ENCODE measurements around the gene SH3RF3. TPM values are rescaled to one million over a fixed set of nuclear protein-coding genes. Genes with fewer than 3 reads are reported as not detected.

The SH3RF3 gene
- total and polyA plus RNA-seq, 10 of the 15 experiments (the other 5 are each of a cell fraction or from before 2014, with no cell fraction given), result 0.08 to 8.8 (median 2.3) TPM

DNA sequence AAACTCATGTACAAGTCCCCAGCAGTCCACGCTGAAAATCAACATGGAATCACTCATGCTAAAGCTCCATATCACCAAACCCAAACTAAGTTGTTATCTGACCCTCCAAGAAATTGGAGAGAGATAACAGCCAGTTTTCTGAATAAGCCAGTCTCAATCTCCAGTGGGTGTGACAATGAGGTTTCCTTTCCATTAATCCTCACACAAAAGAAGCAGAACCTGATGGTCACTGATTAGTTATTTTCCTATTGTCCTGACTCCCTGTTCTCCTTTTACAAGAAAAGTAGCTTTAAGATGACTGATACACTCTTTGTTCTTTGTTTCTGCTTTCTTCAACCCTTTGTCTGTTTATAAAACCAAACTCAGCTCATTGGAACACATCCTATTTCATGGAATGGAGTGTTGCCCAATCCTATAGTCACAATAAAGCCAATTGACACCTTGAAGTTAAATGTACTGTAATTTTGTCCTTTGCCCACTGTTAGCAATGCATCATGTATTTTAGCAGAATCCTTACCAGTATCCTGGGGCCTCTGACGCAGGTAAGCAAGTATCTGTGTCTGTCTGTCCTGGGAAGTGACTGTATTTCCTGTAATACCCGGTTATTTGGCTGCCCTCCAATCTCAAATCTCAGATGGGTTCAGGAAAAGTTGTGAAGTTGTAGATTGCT, 30.6 kb upstream of the SH3RF3 start:
- intact Hi-C loops (cut with micrococcal nuclease; ENCODE audit: unreplicated experiment) (no loop called here), in situ Hi-C loops (cut with MboI) (no loop called here)

DNA sequence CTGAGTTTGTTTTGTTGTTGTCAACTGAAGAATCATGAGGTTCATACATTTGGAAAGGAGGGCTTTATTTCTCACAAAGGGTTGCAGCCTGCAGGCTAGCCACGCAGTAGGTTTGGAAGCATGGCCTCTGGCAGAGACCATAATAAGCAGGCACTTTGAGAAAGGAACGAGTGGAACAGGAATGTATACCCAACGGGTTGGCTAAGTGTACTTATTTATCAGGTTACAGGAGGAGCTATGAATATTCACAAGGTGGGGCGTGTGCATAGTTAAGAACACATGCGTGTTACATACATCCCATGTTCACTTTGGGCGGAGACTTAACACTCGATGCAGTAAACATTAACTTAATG, 30.1 kb upstream of the SH3RF3 start:
- Histone ChIP-seq H3K4me1 (ENCODE audit: control insufficient read depth, insufficient read depth, low read length) (no peaks in the 10 kb centered on the region), H3K4me3 (no peak overlapping the region), H3K9ac (ENCODE audit: control insufficient read depth, insufficient read depth, low read length) (no peak overlapping the region), H3K79me2 (ENCODE audit: control insufficient read depth, insufficient read depth, low read length) (no peaks in the 10 kb centered on the region), H2AFZ (ENCODE audit: control insufficient read depth, low read depth, low read length) (no peak overlapping the region), H3K27ac (ENCODE audit: control insufficient read depth, insufficient read depth) (no peak overlapping the region), H3K36me3 (ENCODE audit: control insufficient read depth in 2 of 2, insufficient read depth in 2 of 2, low read length in 1 of 2) (no peaks in the 10 kb centered on the region), H3K4me2 (ENCODE audit: control insufficient read depth, insufficient read depth) (no peak overlapping the region), H3K9me3 (replicated peaks; ENCODE audit: control insufficient read depth, insufficient read depth, low read length) (no peaks in the 10 kb centered on the region; the same call in 2 of the 3 replicates), H4K20me1 (ENCODE audit: control insufficient read depth, insufficient read depth) (no peaks in the 10 kb centered on the region), H3K27me3 (replicated peaks in 1 of 2; ENCODE audit: control insufficient read depth in 2 of 2, insufficient read depth in 2 of 2, low read length in 1 of 2) (no peaks in the 10 kb centered on the region)
- ATAC-seq, result no peak
- FAIRE-seq, result no peak
- DNase-seq (ENCODE audit: low read depth, low spot score), result no peak
- BruUV-seq (replicated peaks), result no TSS peak
- ChIA-PET RAD21 (ENCODE audit: unreplicated experiment) (interaction anchor here (1.4 kb wide), 1 partner anchor 23 kb away, joined by 3 read pairs; no protein-coding TSS in a partner anchor), POLR2A (interaction anchor here (0.6 kb wide), 1 partner anchor 483 kb away, joined by 7 read pairs; no protein-coding TSS in a partner anchor), CTCF (no interaction called here), SMC1A (ENCODE audit: uncharacterized antibody, unreplicated experiment) (no interaction called here)
- intact Hi-C loops (cut with micrococcal nuclease; ENCODE audit: unreplicated experiment), result no loop called here
- WGBS (ENCODE audit: insufficient coverage, insufficient replicate concordance, low lambda C conversion rate, missing lambda C conversion rate), result 25% methylated on average over 7 of the region's 7 CpGs
- in situ Hi-C loops (cut with MboI), result no loop called here
- TF ChIP-seq GABPA (IDR thresholded peaks at IDR 0.05; ENCODE audit: low read depth) (no peak), POLR2AphosphoS2 (IDR thresholded peaks at IDR 0.05; ENCODE audit: low read depth, low read length) (no peak), TARDBP (IDR thresholded peaks at IDR 0.05; ENCODE audit: borderline replicate concordance) (no peak), JUNB (IDR thresholded peaks at IDR 0.05) (no peak), SMAD1 (IDR thresholded peaks at IDR 0.05; ENCODE audit: low read depth, partially characterized antibody) (no peak), NBN (IDR thresholded peaks at IDR 0.05) (no peak), IKZF2 (IDR thresholded peaks at IDR 0.05) (no peak), TCF3 (IDR thresholded peaks at IDR 0.05; ENCODE audit: borderline replicate concordance, insufficient read depth, low read depth, low read length) (no peak), ZNF384 (IDR thresholded peaks at IDR 0.05; ENCODE audit: borderline replicate concordance, low read depth, low read length) (no peak)
- TF ChIP-seq, protein P1, sequence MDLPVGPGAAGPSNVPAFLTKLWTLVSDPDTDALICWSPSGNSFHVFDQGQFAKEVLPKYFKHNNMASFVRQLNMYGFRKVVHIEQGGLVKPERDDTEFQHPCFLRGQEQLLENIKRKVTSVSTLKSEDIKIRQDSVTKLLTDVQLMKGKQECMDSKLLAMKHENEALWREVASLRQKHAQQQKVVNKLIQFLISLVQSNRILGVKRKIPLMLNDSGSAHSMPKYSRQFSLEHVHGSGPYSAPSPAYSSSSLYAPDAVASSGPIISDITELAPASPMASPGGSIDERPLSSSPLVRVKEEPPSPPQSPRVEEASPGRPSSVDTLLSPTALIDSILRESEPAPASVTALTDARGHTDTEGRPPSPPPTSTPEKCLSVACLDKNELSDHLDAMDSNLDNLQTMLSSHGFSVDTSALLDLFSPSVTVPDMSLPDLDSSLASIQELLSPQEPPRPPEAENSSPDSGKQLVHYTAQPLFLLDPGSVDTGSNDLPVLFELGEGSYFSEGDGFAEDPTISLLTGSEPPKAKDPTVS (IDR thresholded peaks at IDR 0.05; ENCODE audit: low read depth, low read length), result no peak
- TF ChIP-seq, protein P2, sequence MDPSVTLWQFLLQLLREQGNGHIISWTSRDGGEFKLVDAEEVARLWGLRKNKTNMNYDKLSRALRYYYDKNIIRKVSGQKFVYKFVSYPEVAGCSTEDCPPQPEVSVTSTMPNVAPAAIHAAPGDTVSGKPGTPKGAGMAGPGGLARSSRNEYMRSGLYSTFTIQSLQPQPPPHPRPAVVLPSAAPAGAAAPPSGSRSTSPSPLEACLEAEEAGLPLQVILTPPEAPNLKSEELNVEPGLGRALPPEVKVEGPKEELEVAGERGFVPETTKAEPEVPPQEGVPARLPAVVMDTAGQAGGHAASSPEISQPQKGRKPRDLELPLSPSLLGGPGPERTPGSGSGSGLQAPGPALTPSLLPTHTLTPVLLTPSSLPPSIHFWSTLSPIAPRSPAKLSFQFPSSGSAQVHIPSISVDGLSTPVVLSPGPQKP (IDR thresholded peaks at IDR 0.05; ENCODE audit: low read depth, low read length), result no peak

More for the DNA sequence above, 30.6 kb upstream of the SH3RF3 start:
- H3K27me3 ChIP-seq (replicated peaks in 1 of 2; ENCODE audit: control insufficient read depth in 2 of 2, insufficient read depth in 2 of 2, low read length in 1 of 2), result no peaks in the 10 kb centered on the region
- H3K4me3 ChIP-seq, result no peak overlapping the region
- H3K27ac ChIP-seq (ENCODE audit: control insufficient read depth, insufficient read depth), result no peak overlapping the region
- no peak overlapping the region for H3K4me2 ChIP-seq (ENCODE audit: control insufficient read depth, insufficient read depth)
- no peaks in the 10 kb centered on the region for H3K36me3 ChIP-seq (ENCODE audit: control insufficient read depth in 2 of 2, insufficient read depth in 2 of 2, low read length in 1 of 2)
- DNase-seq (ENCODE audit: low read depth, low spot score) (no peak), ATAC-seq (no peak), FAIRE-seq (no peak)
- POLR2A ChIA-PET, result interaction anchor here (0.6 kb wide), 1 partner anchor 482 kb away, joined by 7 read pairs; no protein-coding TSS in a partner anchor
- SMC1A ChIA-PET (ENCODE audit: uncharacterized antibody, unreplicated experiment), result no interaction called here
- RAD21 ChIA-PET (ENCODE audit: unreplicated experiment), result interaction anchor here (1.4 kb wide), 1 partner anchor 23 kb away, joined by 3 read pairs; no protein-coding TSS in a partner anchor
- H3K4me1 ChIP-seq (ENCODE audit: control insufficient read depth, insufficient read depth, low read length), result no peaks in the 10 kb centered on the region
- TF ChIP-seq, protein P3, sequence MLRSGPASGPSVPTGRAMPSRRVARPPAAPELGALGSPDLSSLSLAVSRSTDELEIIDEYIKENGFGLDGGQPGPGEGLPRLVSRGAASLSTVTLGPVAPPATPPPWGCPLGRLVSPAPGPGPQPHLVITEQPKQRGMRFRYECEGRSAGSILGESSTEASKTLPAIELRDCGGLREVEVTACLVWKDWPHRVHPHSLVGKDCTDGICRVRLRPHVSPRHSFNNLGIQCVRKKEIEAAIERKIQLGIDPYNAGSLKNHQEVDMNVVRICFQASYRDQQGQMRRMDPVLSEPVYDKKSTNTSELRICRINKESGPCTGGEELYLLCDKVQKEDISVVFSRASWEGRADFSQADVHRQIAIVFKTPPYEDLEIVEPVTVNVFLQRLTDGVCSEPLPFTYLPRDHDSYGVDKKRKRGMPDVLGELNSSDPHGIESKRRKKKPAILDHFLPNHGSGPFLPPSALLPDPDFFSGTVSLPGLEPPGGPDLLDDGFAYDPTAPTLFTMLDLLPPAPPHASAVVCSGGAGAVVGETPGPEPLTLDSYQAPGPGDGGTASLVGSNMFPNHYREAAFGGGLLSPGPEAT (IDR thresholded peaks at IDR 0.05; ENCODE audit: low read depth), result no peak
- TF ChIP-seq NFYB (IDR thresholded peaks at IDR 0.05; ENCODE audit: insufficient read depth, low read depth, low read length) (no peak), HDAC6 (IDR thresholded peaks at IDR 0.05; ENCODE audit: unreplicated experiment) (no peak)
- no peak overlapping the region for H2AFZ ChIP-seq (ENCODE audit: control insufficient read depth, low read depth, low read length)
- no peaks in the 10 kb centered on the region for H4K20me1 ChIP-seq (ENCODE audit: control insufficient read depth, insufficient read depth)
- no peaks in the 10 kb centered on the region; the same call in 2 of the 3 replicates for H3K9me3 ChIP-seq (replicated peaks; ENCODE audit: control insufficient read depth, insufficient read depth, low read length)
- CTCF ChIA-PET, result no interaction called here
- no peak overlapping the region for H3K9ac ChIP-seq (ENCODE audit: control insufficient read depth, insufficient read depth, low read length)
- no TSS peak for BruUV-seq (replicated peaks)
- H3K79me2 ChIP-seq (ENCODE audit: control insufficient read depth, insufficient read depth, low read length), result no peaks in the 10 kb centered on the region
- WGBS (ENCODE audit: insufficient coverage, insufficient replicate concordance, low lambda C conversion rate, missing lambda C conversion rate), result 27% methylated on average over 3 of the region's 3 CpGs

All from GM12878 (cell line).